Neutrophil (primary cell): ENCODE measurements around the gene SPEM2.
A peak's percentile ranks its signal among the peaks of the same experiment; 100 is the strongest.

Experiments used
- H3K27ac ChIP-seq: fragments of 200-600 bp; sonication (generic); 2 replicates; pipeline ENCODE4 v1.5.1; 2016; ENCODE audit warnings: mild to moderate bottlenecking, moderate library complexity
- H3K27me3 ChIP-seq: fragments of 200-600 bp; sonication (generic); 2 replicates; pipeline ENCODE4 v1.6.0; 2016; ENCODE audit warnings: mild to moderate bottlenecking
- H3K36me3 ChIP-seq: fragments of 200-600 bp; sonication (generic); 2 replicates; pipeline ENCODE4 v1.5.1; 2017
- H3K4me1 ChIP-seq, 2 experiments: fragments of 200-600 bp in 1 of 2; sonication (generic) in 1 of 2; 1 replicate in 1 of 2; 2 replicates in 1 of 2; pipeline versions ENCODE4 v1.5.1 to v1.6.1; 2013 to 2016; ENCODE audit warnings: low read depth in 1 of 2, low read length in 1 of 2, mild to moderate bottlenecking in 1 of 2, moderate library complexity in 1 of 2; ENCODE audit not compliant: control insufficient read depth in 1 of 2, insufficient read depth in 1 of 2
- H3K4me3 ChIP-seq, 2 experiments: fragments of 200-600 bp in 1 of 2; sonication (generic) in 1 of 2; 1 replicate in 1 of 2; 2 replicates in 1 of 2; pipeline ENCODE4 v1.5.1; 2013 to 2016; ENCODE audit warnings: low read depth in 1 of 2, low read length in 1 of 2, mild to moderate bottlenecking in 1 of 2, moderate library complexity in 1 of 2
- H3K9me3 ChIP-seq: fragments of 200-600 bp; sonication (generic); 2 replicates; pipeline ENCODE4 v1.5.1; 2016
- CTCF ChIP-seq: fragments of 200-600 bp; sonication (generic); IDR thresholded peaks from 2 replicates; pipeline ENCODE4 v1.5.1; 2016; ENCODE audit warnings: antibody characterized with exemption

The SPEM2 gene

GRCh38 chr17:7405350-7406234, 19.8 kb upstream of the SPEM2 start:
- Histone ChIP-seq H3K27me3 (peaks cover 62% of the 10 kb centered on the region), H3K36me3 (no peaks in the 10 kb centered on the region), H3K27ac (no peak overlapping the region), H3K9me3 (no peaks in the 10 kb centered on the region), H3K4me3 (peak overlapping the region in 1 of 2 experiments; percentile 65), H3K4me1 (peaks cover 14 to 30% of the 10 kb centered on the region in 2 experiments)
- TF ChIP-seq CTCF = no peak

- Histone ChIP-seq H3K9me3 (no peaks in the 10 kb centered on the region), H3K4me3 (no peak overlapping the region), H3K36me3 (no peaks in the 10 kb centered on the region), H3K27me3 (peaks cover 69% of the 10 kb centered on the region), H3K4me1 (peaks cover 14 to 30% of the 10 kb centered on the region in 2 experiments), H3K27ac (no peak overlapping the region)
- TF ChIP-seq CTCF = no peak
These were observed 19.1 kb upstream of the SPEM2 start for GRCh38 chr17:7406235-7406825.

DNA sequence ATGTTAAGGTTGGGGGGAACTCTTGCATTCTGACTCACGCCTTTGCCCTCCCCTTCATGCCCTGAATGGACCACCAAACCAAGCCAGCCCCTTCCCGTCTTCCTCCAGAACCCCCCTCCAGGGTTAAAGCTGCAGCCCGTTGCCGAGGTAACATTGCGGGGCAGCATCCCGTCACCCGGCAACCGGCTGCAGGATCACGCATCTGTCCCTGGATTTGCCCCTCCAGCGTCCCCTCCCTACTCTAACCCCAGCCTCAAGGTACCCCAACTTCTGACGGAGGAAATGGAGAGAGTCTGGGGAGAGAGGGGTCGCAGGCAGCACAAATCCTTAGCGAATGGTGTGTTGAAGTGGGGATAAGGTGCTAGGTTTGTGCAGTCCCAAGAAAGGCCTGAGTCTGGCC, 18.3 kb upstream of the SPEM2 start:
- no peak overlapping the region for H3K4me3 ChIP-seq
- no peaks in the 10 kb centered on the region for H3K9me3 ChIP-seq
- no peak overlapping the region for H3K27ac ChIP-seq
- H3K36me3 ChIP-seq = no peaks in the 10 kb centered on the region
- no peak for TF ChIP-seq CTCF
- H3K4me1 ChIP-seq = peaks cover 14 to 30% of the 10 kb centered on the region in 2 experiments
- peaks cover 73% of the 10 kb centered on the region for H3K27me3 ChIP-seq

DNA sequence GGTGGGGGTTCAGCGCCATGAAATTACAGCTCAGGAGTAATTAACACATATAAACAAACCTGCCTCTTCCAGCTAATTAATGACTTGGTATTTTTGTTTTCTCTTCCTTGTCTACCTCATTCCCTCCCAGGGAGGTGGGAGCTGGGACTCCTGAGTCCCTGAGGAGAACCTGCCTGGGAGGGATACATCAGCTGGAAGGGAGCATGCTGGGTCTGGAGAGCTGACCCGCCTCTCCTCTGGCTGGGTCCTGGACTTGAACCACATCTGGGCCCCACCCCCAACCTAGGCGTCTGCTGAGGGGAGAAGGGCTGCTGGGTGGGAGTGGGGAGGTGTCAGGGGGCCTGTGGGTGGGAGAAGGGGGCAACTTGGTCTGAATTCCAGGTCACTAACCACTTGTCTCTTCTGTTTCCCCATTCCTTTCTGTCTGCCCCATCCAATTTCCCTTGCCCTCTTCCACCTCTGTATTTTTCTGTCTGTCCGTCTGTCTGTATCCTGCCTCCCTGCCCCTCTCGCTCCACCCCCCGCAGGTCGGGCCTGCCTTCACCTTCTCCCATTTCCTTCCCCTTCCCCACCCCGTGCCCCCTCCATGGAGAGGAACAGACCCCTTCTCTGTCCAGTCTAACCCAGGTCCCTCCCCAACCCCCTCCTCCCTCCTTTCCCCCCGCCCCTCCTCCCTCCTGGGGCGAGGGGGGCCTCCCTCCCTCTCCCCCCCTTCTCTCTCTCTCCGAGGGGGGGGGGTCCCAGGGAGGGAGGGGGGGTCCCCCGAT, 17.7 kb upstream of the SPEM2 start, which contains the start of gene NLGN2:
TSS of gene NLGN2 (plus strand) at position 361 of the 767 bp plus-strand sequence. CDS start 411 bp downstream, outside the sequence.
- no peak for TF ChIP-seq CTCF
- peaks cover 73% of the 10 kb centered on the region for H3K27me3 ChIP-seq
- no peaks in the 10 kb centered on the region for H3K9me3 ChIP-seq
- peaks cover 12 to 29% of the 10 kb centered on the region in 2 experiments for H3K4me1 ChIP-seq
- H3K27ac ChIP-seq = no peak within 1 kb of the TSS
- no peak within 1 kb of the TSS for H3K4me3 ChIP-seq
- no peaks in the 10 kb centered on the region for H3K36me3 ChIP-seq

DNA sequence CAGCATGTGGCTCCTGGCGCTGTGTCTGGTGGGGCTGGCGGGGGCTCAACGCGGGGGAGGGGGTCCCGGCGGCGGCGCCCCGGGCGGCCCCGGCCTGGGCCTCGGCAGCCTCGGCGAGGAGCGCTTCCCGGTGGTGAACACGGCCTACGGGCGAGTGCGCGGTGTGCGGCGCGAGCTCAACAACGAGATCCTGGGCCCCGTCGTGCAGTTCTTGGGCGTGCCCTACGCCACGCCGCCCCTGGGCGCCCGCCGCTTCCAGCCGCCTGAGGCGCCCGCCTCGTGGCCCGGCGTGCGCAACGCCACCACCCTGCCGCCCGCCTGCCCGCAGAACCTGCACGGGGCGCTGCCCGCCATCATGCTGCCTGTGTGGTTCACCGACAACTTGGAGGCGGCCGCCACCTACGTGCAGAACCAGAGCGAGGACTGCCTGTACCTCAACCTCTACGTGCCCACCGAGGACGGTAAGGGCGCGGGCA, 17.1 kb upstream of the SPEM2 start:
- Histone ChIP-seq H3K9me3 (no peaks in the 10 kb centered on the region), H3K4me3 (no peak overlapping the region), H3K4me1 (peaks cover 6 to 22% of the 10 kb centered on the region in 2 experiments), H3K27me3 (peaks cover 73% of the 10 kb centered on the region), H3K27ac (no peak overlapping the region), H3K36me3 (no peaks in the 10 kb centered on the region)
- no peak for TF ChIP-seq CTCF
